K562 (cell line): Measurements from ENCODE around the gene FRMPD1. TPM values are rescaled to one million over a fixed set of nuclear protein-coding genes. Genes with fewer than 3 reads are reported as not detected.

Experiments
- COPS2 ChIP-seq: fragments of 450-650 bp; conservative IDR thresholded peaks from 2 replicates; pipeline ENCODE4 v1.6.1; 2016; ENCODE audit warnings: mild to moderate bottlenecking, moderate library complexity
- DMBX1 ChIP-seq: fragments of 250-450 bp; sonication (Bioruptor Pico); IDR thresholded peaks from 2 replicates; pipeline ENCODE4 v1.8.0; 2022; ENCODE audit warnings: inconsistent platforms, mild to moderate bottlenecking, moderate library complexity, borderline replicate concordance
- KLF16 ChIP-seq: IDR thresholded peaks from 2 replicates; pipeline ENCODE4 v1.6.1; 2016; ENCODE audit warnings: antibody characterized with exemption
- MAFG ChIP-seq: fragments of 450-650 bp; conservative IDR thresholded peaks from 2 replicates; pipeline ENCODE4 v1.6.1; 2016; ENCODE audit warnings: missing genetic modification characterization, missing compliant biosample characterization
- MCM7 ChIP-seq, 2 experiments: fragments of 450-650 bp; IDR thresholded peaks; 2 replicates each; pipeline ENCODE4 v1.6.1; 2016 to 2018
- MNT ChIP-seq, 2 experiments: fragments of 450-650 bp; conservative IDR thresholded peaks; 2 replicates each; pipeline ENCODE4 v1.6.1; 2017; ENCODE audit warnings: mild to moderate bottlenecking in 2 of 2, moderate library complexity in 2 of 2
- POLR2B ChIP-seq: fragments of 450-650 bp; IDR thresholded peaks from 2 replicates; pipeline ENCODE4 v1.6.1; 2018; ENCODE audit warnings: low read depth; ENCODE audit not compliant: partially characterized antibody
- RBM14 ChIP-seq: fragments of 200-400 bp; formaldehyde crosslinking; IDR thresholded peaks from 2 replicates; pipeline ENCODE4 v1.6.1; 2018; ENCODE audit warnings: low read depth, mild to moderate bottlenecking, low read length, moderate library complexity, borderline replicate concordance; ENCODE audit not compliant: insufficient read depth
- TEAD1 ChIP-seq, 2 experiments: fragments of 450-650 bp in 1 of 2; sonication (generic) in 1 of 2; formaldehyde crosslinking; IDR thresholded peaks; 2 replicates each; pipeline versions ENCODE4 v1.4.0 to v1.8.0; 2020 to 2022; ENCODE audit warnings: mild to moderate bottlenecking in 2 of 2, missing genetic modification reagents in 1 of 2
- ZBED1 ChIP-seq: IDR thresholded peaks from 2 replicates; pipeline ENCODE4 v1.6.1; 2014
- ZNF778 ChIP-seq: fragments of 450-650 bp; formaldehyde crosslinking; IDR thresholded peaks from 2 replicates; pipeline ENCODE4 v1.4.0; 2020; ENCODE audit warnings: mild to moderate bottlenecking, moderate library complexity
- polyA plus RNA-seq, 8 experiments: library from polyadenylated mRNA; depleted of rRNA in 4 of 8; stranded (reverse) in 5 of 8; unstranded in 3 of 8; fragments of >200 nt; fragmentation: Nextera tagmentation in 2 of 8; fragmentation: Illumina TruSeq in 1 of 8; extraction: Ambion mirVana in 2 of 8; extraction: Trizol in 1 of 8; gene quantifications; 2 replicates each; pipeline versions ENCODE4 v1.2.1 to v1.2.3, GENCODE V29; 2011 to 2014; ENCODE audit warnings: inconsistent platforms in 1 of 8, missing spikeins in 1 of 8
- total RNA-seq, 7 experiments: library from RNA; depleted of rRNA in 6 of 7; stranded (reverse); fragments of >200 nt in 6 of 7; fragmentation: Illumina TruSeq in 2 of 7; extraction: Trizol in 2 of 7; gene quantifications; 2 replicates each; pipeline versions ENCODE4 v1.2.1 to v1.2.3, GENCODE V29; 2011 to 2021; ENCODE audit warnings: low replicate concordance in 1 of 7
- TF ChIP-seq, protein P1 (sequence below): fragments of 450-650 bp; formaldehyde crosslinking; IDR thresholded peaks from 2 replicates; pipeline ENCODE4 v1.4.0; 2020; ENCODE audit warnings: mild to moderate bottlenecking, moderate library complexity
- TF ChIP-seq, protein P2 (sequence below): fragments of 450-650 bp; formaldehyde crosslinking; IDR thresholded peaks from 2 replicates; pipeline ENCODE4 v1.4.0; 2020; ENCODE audit warnings: mild to moderate bottlenecking, moderate library complexity
- TF ChIP-seq, protein P3 (sequence below): fragments of 450-650 bp; IDR thresholded peaks from 2 replicates; pipeline ENCODE4 v1.6.1; 2016
- TF ChIP-seq, protein P4 (sequence below), 2 experiments: fragments of 450-650 bp; IDR thresholded peaks; 2 replicates each; pipeline ENCODE4 v1.6.1; 2016; ENCODE audit warnings: mild to moderate bottlenecking in 2 of 2, borderline replicate concordance in 1 of 2, low read depth in 1 of 2, moderate library complexity in 1 of 2

The FRMPD1 gene
- total and polyA plus RNA-seq, 9 of the 15 experiments (the other 6 are each of a cell fraction or from before 2014, with no cell fraction given): not detected

DNA sequence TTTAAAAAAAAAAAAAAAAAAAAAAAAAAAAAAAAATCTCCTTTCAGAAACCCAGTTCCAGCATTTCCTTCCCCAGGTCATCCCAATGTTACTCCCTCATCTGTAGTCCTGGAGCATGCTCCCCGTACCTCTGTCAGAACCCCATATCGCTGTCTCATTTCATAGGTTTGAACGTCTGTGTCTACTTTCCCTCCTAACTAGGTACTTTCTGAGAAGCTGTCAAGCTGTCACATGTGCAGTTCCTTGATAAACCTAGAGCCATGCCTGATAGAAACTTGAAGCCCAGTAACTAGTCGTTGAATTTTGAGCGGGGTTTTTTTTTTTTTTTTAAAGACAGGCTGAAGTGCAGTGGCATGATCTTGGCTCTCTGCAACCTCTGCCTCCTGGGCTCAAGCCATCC lies 118.6 kb downstream of the FRMPD1 start (continued):
- TF ChIP-seq MAFG (tag): 0 out of 2 replicates have a peak, but pooled peaks have one; percentile 3
- TF ChIP-seq TEAD1 (CRISPR knock-in tag; IDR thresholded peaks at IDR 0.05): no peak
- TF ChIP-seq MNT (conservative IDR thresholded peaks at IDR 0.05): peak; percentile 62 to 83
- no peak for TF ChIP-seq KLF16
- no peak for TF ChIP-seq ZBED1
- peak; percentile 70; the same call in 1 of the 2 replicates for TF ChIP-seq DMBX1
- TF ChIP-seq, protein P1, sequence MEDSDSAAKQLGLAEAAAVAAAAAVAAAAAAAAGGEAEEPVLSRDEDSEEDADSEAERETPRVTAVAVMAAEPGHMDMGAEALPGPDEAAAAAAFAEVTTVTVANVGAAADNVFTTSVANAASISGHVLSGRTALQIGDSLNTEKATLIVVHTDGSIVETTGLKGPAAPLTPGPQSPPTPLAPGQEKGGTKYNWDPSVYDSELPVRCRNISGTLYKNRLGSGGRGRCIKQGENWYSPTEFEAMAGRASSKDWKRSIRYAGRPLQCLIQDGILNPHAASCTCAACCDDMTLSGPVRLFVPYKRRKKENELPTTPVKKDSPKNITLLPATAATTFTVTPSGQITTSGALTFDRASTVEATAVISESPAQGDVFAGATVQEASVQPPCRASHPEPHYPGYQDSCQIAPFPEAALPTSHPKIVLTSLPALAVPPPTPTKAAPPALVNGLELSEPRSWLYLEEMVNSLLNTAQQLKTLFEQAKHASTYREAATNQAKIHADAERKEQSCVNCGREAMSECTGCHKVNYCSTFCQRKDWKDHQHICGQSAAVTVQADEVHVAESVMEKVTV (CRISPR knock-in tag): no peak
- TF ChIP-seq COPS2: no peak
- no peak for TF ChIP-seq POLR2B
- TF ChIP-seq, protein P2, sequence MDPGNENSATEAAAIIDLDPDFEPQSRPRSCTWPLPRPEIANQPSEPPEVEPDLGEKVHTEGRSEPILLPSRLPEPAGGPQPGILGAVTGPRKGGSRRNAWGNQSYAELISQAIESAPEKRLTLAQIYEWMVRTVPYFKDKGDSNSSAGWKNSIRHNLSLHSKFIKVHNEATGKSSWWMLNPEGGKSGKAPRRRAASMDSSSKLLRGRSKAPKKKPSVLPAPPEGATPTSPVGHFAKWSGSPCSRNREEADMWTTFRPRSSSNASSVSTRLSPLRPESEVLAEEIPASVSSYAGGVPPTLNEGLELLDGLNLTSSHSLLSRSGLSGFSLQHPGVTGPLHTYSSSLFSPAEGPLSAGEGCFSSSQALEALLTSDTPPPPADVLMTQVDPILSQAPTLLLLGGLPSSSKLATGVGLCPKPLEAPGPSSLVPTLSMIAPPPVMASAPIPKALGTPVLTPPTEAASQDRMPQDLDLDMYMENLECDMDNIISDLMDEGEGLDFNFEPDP (CRISPR knock-in tag): no peak
- TF ChIP-seq RBM14: no peak
- TF ChIP-seq, protein P3, sequence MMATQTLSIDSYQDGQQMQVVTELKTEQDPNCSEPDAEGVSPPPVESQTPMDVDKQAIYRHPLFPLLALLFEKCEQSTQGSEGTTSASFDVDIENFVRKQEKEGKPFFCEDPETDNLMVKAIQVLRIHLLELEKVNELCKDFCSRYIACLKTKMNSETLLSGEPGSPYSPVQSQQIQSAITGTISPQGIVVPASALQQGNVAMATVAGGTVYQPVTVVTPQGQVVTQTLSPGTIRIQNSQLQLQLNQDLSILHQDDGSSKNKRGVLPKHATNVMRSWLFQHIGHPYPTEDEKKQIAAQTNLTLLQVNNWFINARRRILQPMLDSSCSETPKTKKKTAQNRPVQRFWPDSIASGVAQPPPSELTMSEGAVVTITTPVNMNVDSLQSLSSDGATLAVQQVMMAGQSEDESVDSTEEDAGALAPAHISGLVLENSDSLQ: peak; percentile 84
- TF ChIP-seq, protein P4, sequence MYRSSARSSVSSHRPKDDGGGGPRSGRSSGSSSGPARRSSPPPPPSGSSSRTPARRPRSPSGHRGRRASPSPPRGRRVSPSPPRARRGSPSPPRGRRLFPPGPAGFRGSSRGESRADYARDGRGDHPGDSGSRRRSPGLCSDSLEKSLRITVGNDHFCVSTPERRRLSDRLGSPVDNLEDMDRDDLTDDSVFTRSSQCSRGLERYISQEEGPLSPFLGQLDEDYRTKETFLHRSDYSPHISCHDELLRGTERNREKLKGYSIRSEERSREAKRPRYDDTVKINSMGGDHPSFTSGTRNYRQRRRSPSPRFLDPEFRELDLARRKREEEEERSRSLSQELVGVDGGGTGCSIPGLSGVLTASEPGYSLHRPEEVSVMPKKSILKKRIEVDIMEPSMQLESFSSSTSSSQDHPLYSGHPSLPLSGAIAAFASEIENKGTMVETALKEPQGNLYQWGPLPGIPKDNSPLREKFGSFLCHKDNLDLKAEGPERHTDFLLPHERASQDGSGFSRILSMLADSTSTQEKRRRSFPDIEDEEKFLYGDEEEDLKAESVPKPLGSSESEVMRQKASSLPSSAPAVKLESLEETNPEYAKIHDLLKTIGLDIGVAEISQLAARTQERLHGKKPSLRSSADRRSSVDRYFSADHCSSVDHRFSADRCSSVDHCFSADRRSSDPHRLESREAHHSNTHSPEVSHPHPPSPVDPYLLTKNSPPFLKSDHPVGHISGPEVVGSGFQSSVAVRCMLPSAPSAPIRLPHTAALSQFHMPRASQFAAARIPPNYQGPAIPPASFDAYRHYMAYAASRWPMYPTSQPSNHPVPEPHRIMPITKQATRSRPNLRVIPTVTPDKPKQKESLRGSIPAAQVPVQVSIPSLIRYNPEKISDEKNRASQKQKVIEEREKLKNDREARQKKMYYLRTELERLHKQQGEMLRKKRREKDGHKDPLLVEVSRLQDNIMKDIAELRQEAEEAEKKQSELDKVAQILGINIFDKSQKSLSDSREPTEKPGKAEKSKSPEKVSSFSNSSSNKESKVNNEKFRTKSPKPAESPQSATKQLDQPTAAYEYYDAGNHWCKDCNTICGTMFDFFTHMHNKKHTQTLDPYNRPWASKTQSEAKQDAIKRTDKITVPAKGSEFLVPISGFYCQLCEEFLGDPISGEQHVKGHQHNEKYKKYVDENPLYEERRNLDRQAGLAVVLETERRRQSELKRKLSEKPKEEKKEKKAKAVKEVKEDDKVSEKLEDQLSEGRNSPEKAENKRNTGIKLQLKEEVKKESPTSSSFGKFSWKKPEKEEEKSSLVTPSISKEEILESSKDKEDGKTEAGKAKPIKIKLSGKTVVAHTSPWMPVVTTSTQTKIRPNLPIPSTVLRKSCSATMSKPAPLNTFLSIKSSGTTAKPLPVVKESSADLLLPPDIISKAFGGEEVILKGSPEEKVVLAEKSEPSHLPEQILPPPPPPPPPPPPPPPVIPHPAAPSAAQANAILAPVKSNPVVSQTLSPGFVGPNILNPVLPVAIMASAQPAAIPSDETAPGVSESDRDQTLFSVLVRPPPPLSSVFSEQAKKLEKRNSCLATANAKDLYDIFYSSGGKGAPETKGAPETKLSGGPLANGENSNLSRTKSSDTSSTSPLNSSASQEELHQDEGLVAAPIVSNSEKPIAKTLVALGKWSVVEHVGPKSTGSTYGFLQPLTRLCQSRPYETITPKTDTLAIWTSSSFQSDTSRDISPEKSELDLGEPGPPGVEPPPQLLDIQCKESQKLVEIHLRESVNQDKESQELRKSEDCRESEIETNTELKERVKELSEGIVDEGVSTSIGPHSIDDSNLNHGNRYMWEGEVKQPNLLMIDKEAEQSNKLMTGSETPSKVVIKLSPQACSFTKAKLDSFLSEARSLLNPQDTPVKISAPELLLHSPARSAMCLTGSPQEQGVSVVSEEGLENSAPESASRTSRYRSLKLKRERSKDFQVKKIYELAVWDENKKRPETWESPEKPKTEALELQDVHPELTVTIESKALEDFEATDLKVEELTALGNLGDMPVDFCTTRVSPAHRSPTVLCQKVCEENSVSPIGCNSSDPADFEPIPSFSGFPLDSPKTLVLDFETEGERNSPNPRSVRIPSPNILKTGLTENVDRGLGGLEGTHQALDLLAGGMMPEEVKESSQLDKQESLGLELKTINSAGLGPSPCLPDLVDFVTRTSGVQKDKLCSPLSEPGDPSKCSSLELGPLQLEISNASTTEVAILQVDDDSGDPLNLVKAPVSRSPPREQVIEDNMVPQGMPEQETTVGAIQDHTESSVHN (IDR thresholded peaks at IDR 0.05; ENCODE audit: borderline replicate concordance in 1 of 2, low read depth in 1 of 2): no peak
- no peak for TF ChIP-seq ZNF778 (CRISPR knock-in tag)
- TF ChIP-seq MCM7 (IDR thresholded peaks at IDR 0.05): no peak
